ENCODE results near the gene SLC25A39. TPM values are rescaled to one million over a fixed set of nuclear protein-coding genes. Genes with fewer than 3 reads are reported as not detected.

Gene SLC25A39
- total and polyA plus RNA-seq, 9 of the 15 experiments (the other 6 are each of a cell fraction or from before 2014, with no cell fraction given), result 4.8 to 267 (median 140) TPM

DNA sequence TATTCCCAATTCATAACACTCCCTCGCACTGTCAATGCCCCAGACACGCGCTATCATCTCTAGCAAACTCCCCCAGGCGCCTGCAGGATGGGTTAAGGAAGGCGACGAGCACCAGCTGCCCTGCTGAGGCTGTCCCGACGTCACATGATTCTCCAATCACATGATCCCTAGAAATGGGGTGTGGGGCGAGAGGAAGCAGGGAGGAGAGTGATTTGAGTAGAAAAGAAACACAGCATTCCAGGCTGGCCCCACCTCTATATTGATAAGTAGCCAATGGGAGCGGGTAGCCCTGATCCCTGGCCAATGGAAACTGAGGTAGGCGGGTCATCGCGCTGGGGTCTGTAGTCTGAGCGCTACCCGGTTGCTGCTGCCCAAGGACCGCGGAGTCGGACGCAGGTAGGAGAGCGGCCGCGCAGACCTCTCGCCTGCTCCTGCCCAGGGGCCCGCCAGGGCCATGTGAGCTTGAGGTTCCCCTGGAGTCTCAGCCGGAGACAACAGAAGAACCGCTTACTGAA is 20.4 kb upstream of the SLC25A39 start, which contains the start of gene GRN (continued):
- TF ChIP-seq, protein P1, sequence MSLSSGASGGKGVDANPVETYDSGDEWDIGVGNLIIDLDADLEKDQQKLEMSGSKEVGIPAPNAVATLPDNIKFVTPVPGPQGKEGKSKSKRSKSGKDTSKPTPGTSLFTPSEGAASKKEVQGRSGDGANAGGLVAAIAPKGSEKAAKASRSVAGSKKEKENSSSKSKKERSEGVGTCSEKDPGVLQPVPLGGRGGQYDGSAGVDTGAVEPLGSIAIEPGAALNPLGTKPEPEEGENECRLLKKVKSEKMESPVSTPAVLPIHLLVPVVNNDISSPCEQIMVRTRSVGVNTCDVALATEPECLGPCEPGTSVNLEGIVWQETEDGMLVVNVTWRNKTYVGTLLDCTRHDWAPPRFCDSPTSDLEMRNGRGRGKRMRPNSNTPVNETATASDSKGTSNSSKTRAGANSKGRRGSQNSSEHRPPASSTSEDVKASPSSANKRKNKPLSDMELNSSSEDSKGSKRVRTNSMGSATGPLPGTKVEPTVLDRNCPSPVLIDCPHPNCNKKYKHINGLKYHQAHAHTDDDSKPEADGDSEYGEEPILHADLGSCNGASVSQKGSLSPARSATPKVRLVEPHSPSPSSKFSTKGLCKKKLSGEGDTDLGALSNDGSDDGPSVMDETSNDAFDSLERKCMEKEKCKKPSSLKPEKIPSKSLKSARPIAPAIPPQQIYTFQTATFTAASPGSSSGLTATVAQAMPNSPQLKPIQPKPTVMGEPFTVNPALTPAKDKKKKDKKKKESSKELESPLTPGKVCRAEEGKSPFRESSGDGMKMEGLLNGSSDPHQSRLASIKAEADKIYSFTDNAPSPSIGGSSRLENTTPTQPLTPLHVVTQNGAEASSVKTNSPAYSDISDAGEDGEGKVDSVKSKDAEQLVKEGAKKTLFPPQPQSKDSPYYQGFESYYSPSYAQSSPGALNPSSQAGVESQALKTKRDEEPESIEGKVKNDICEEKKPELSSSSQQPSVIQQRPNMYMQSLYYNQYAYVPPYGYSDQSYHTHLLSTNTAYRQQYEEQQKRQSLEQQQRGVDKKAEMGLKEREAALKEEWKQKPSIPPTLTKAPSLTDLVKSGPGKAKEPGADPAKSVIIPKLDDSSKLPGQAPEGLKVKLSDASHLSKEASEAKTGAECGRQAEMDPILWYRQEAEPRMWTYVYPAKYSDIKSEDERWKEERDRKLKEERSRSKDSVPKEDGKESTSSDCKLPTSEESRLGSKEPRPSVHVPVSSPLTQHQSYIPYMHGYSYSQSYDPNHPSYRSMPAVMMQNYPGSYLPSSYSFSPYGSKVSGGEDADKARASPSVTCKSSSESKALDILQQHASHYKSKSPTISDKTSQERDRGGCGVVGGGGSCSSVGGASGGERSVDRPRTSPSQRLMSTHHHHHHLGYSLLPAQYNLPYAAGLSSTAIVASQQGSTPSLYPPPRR (CRISPR knock-in tag; IDR thresholded peaks at IDR 0.05; ENCODE audit: borderline replicate concordance), result peak; percentile 18; the same call in 1 of the 2 replicates
- TF ChIP-seq FOXJ2 (tag; IDR thresholded peaks at IDR 0.05) (peak; percentile 45; the same call in 1 of the 2 replicates), ZFP91 (CRISPR knock-in tag; IDR thresholded peaks at IDR 0.05) (no peak), KDM4B (IDR thresholded peaks at IDR 0.05; ENCODE audit: borderline replicate concordance in 2 of 2, low read depth in 1 of 2) (no peak), MXD1 (CRISPR knock-in tag; IDR thresholded peaks at IDR 0.05; ENCODE audit: borderline replicate concordance, poor library complexity, severe bottlenecking) (no peak), MTA1 (IDR thresholded peaks at IDR 0.05; ENCODE audit: borderline replicate concordance) (no peak)
- TF ChIP-seq, protein P2, sequence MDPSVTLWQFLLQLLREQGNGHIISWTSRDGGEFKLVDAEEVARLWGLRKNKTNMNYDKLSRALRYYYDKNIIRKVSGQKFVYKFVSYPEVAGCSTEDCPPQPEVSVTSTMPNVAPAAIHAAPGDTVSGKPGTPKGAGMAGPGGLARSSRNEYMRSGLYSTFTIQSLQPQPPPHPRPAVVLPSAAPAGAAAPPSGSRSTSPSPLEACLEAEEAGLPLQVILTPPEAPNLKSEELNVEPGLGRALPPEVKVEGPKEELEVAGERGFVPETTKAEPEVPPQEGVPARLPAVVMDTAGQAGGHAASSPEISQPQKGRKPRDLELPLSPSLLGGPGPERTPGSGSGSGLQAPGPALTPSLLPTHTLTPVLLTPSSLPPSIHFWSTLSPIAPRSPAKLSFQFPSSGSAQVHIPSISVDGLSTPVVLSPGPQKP (CRISPR knock-in tag; IDR thresholded peaks at IDR 0.05), result no peak
